GM12875 (cell line): ENCODE results near the gene TAL2.

Experiments used
- H3K4me3 ChIP-seq: one replicate; pipeline ENCODE4 v1.5.1; 2011; ENCODE audit warnings: low read depth, low read length, control low read depth
- CTCF ChIP-seq: IDR thresholded peaks from 2 replicates; pipeline ENCODE4 v1.5.1; 2011; ENCODE audit warnings: low read depth, mild to moderate bottlenecking, control low read depth, inconsistent platforms, low read length, moderate library complexity, borderline replicate concordance; ENCODE audit not compliant: insufficient read depth

Gene TAL2

GRCh38 chr9:105672711-105673234 is 10.5 kb downstream of the TAL2 start:
- no peak for TF ChIP-seq CTCF
- no peak overlapping the region for H3K4me3 ChIP-seq

- no peak for TF ChIP-seq CTCF
Observed at GRCh38 chr9:105673850-105674387, 11.7 kb downstream of the TAL2 start.

GRCh38 chr9:105676351-105676923 is 14.2 kb downstream of the TAL2 start:
- no peak overlapping the region for H3K4me3 ChIP-seq
- no peak for TF ChIP-seq CTCF

More at GRCh38 chr9:105673850-105674387, 11.7 kb downstream of the TAL2 start:
- no peak overlapping the region for H3K4me3 ChIP-seq

GRCh38 chr9:105678163-105678562 is 15.9 kb downstream of the TAL2 start:
- no peak for TF ChIP-seq CTCF
- H3K4me3 ChIP-seq = no peak overlapping the region

GRCh38 chr9:105678781-105679180 is 16.5 kb downstream of the TAL2 start:
- no peak overlapping the region for H3K4me3 ChIP-seq
- no peak for TF ChIP-seq CTCF

- H3K4me3 ChIP-seq = no peak overlapping the region
- TF ChIP-seq CTCF = no peak
Observed at GRCh38 chr9:105679257-105680022, 17.2 kb downstream of the TAL2 start.
